T47D (cell line): ENCODE results near the gene PACRGL.
"Not testable (repeated sequence)": the region's sequence is repeated elsewhere in the genome, so short reads cannot be mapped to it uniquely, and the experiment has no call there.

Experiments
- DNase-seq, 2 experiments: peaks; one replicate each; pipeline versions ENCODE4 v3.0.0 to v3.0.0-alpha.2; 2011 to 2012; ENCODE audit warnings: low read depth in 1 of 2, low spot score in 1 of 2
- JUND ChIP-seq: IDR thresholded peaks from 2 replicates; pipeline ENCODE4 v1.6.1; 2012; ENCODE audit warnings: low read depth
- in situ Hi-C: cut with HindIII; loops from 2 replicates; pipeline ENCODE4 v1.10.0; 2016; ENCODE audit warnings: low sequenced_read_pairs, low pct_unique_long_range_greater_than_20kb

The PACRGL gene

DNA sequence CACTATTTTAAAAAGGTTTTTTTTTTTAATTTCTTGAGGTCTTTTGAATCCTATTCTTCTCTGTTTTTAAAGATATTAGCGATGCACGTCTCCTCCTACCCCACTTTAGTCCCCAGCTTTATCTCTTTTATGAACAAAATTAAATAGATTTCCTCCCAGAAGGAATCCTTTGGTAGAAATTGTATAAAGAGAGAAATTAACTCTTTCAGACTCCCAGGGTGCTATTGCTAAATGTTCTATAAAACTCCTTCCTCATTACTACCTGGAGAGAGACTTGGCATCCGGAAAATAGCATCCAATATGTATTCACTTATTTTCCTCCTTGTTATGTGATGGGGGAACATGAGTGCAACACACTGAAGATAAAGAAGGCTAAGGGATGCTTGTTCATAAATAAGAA, 16.5 kb upstream of the PACRGL start:
- in situ Hi-C loops, result no loop called here
- DNase-seq, result no peak
- no peak for TF ChIP-seq JUND

GRCh38 chr4:20684852-20685763, 15.2 kb upstream of the PACRGL start:
- no peak for TF ChIP-seq JUND
- DNase-seq, result peak in 1 of 2 experiments; percentile 19
- in situ Hi-C loops, result no loop called here

- in situ Hi-C loops, result no loop called here
- no peak for DNase-seq
- TF ChIP-seq JUND, result no peak
These were observed 12.4 kb upstream of the PACRGL start for GRCh38 chr4:20687864-20688263.

DNA sequence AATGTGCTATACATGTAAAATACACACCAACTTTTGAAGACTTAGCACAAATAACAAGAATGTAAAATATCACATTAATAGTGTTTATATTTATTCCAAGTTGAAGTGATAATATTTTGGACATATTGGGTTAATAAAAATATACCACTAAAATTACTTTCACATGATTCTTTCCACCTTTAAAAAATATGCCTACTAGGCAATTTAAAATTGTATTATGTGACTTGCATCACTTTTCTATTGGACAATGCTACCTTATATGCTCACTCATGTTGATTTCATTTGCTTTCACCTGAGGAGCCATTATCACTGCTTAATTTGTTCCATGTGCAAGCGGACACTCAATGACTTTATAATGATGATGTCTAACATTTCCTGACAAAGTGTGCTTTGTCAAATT, 3.4 kb upstream of the PACRGL start:
- in situ Hi-C loops, result no loop called here
- DNase-seq, result no peak
- TF ChIP-seq JUND, result no peak

DNA sequence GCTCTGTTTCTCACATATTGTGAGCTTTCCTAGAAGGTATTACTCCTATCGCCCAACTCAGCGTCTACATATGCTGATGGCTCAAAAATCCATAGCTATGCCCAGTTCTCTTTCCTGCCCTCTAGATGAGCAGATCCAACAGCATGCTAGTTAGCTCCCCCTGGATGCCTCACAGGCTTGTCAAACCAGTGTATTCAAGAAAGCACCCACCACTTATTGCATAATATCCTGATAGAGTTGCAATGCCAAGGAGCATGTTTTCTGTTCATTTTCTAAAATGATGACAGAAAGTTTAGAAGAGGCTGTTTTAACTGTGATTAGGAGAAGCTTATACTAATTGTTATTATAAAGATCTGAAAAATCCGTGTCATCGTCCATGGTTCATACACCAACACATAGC, 1.9 kb upstream of the PACRGL start:
- in situ Hi-C loops, result no loop called here
- TF ChIP-seq JUND, result no peak

GRCh38 chr4:20698820-20699219, 1.4 kb upstream of the PACRGL start:
- DNase-seq, result no peak
- in situ Hi-C loops, result no loop called here
- no peak for TF ChIP-seq JUND

More for the DNA sequence above, 1.9 kb upstream of the PACRGL start:
- no peak for DNase-seq

- in situ Hi-C loops, result no loop called here
- no peak for TF ChIP-seq JUND
- DNase-seq, result no peak
These were observed 11.1 kb downstream of the PACRGL start for GRCh38 chr4:20711335-20711734.

- no peak for DNase-seq
- in situ Hi-C loops, result no loop called here
- TF ChIP-seq JUND, result no peak
These were observed 22.8 kb downstream of the PACRGL start for GRCh38 chr4:20723019-20723418.

DNA sequence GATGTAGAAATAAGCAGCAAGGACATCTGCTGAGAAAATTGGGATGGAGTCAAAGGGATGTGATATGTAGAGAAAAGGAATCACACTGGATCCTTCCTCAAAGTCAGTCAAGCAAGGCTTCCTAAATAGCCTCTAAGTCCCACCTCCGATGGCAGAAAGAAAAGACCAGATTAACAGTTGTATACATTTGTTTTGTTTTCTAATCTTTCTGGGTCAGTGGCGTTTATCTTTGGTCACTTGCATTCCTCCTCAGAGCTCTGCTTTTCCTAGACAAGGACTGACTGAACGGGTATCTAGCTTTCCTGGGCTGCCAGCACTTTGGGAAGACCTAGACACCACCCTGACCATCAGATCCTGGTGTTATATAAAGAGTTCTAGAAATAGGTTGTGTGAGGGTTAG, 23.2 kb downstream of the PACRGL start:
- no peak for DNase-seq
- in situ Hi-C loops, result no loop called here
- TF ChIP-seq JUND, result no peak

DNA sequence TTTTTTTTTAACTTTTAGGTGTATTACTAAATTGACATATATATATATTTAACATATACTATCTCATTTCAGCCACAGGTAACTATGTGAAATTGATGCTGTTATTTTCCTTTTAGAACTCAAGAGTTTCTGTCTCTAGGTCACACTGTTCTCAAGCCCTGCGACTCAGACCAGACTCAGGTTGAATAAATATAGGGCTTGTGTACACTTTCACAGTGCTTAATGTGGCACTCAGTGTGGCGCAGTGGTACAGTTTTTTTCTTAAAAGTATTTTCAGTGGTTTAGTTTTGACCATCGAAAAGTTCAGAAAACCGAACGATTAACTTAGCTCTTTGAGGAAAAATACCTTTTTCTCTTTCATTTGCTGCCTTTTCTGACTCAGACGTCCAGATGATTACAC, 24.7 kb downstream of the PACRGL start:
- in situ Hi-C loops, result no loop called here
- no peak for TF ChIP-seq JUND
- no peak for DNase-seq

- no peak for TF ChIP-seq JUND
- no peak for DNase-seq
- in situ Hi-C loops, result no loop called here
These were observed 35.7 kb downstream of the PACRGL start for GRCh38 chr4:20735931-20736330.

GRCh38 chr4:20746000-20746399, 45.7 kb downstream of the PACRGL start:
- in situ Hi-C loops, DNase-seq: not testable (repeated sequence)

GRCh38 chr4:20752641-20753040, 52.4 kb downstream of the PACRGL start:
- no peak for DNase-seq
- in situ Hi-C loops, result no loop called here
- TF ChIP-seq JUND, result no peak

- DNase-seq, result no peak
- no peak for TF ChIP-seq JUND
- in situ Hi-C loops, result no loop called here
These were observed 53.8 kb downstream of the PACRGL start for GRCh38 chr4:20754036-20754435.
